OCI-LY7 (cell line): ENCODE results near the gene RPL31. TPM values are rescaled to one million over a fixed set of nuclear protein-coding genes. Genes with fewer than 3 reads are reported as not detected.

Experiments
- BruUV-seq: library from RNA; stranded (reverse); fragments of 400-500 nt; replicated peaks from 2 replicates; lab custom pipeline; 2021; lab: Mats Ljungman, UMichigan
- CTCF ChIA-PET: fragments of 300-600 bp; sonication (Branson Sonifier 250); formaldehyde crosslinking; loops from one replicate; lab custom pipeline; 2022; ENCODE audit warnings: antibody characterized with exemption; ENCODE audit not compliant: unreplicated experiment; lab: Charles Lee
- POLR2A ChIA-PET: fragments of 300-600 bp; sonication (Branson Sonifier 250); formaldehyde crosslinking; loops from one replicate; lab custom pipeline; 2022; ENCODE audit warnings: antibody characterized with exemption; lab: Charles Lee
- DNase-seq: peaks from one replicate; pipeline ENCODE4 v3.0.0-alpha.2; 2015; ENCODE audit warnings: low spot score
- H2AFZ ChIP-seq: fragments of 200-600 bp; sonication (generic), shearing (Covaris generic); 2 replicates; pipeline ENCODE4 v1.6.1; 2014; ENCODE audit warnings: mild to moderate bottlenecking, antibody characterized with exemption, low read length, moderate library complexity
- H3K27ac ChIP-seq: fragments of 200-600 bp; sonication (generic); 2 replicates; pipeline ENCODE4 v1.5.1; 2014; ENCODE audit warnings: mixed run types, low read depth, mild to moderate bottlenecking, moderate library complexity, low read length, inconsistent platforms; ENCODE audit not compliant: poor library complexity, severe bottlenecking
- H3K36me3 ChIP-seq: fragments of 200-600 bp; sonication (generic); 2 replicates; pipeline ENCODE4 v1.6.1; 2014; ENCODE audit warnings: mild to moderate bottlenecking, antibody characterized with exemption, low read length, moderate library complexity, mixed read lengths; ENCODE audit not compliant: insufficient read depth
- H3K4me1 ChIP-seq: fragments of 200-600 bp; sonication (generic); 2 replicates; pipeline ENCODE4 v1.5.1; 2014; ENCODE audit warnings: mild to moderate bottlenecking, low read length; ENCODE audit not compliant: insufficient read depth, poor library complexity, severe bottlenecking
- H3K4me2 ChIP-seq: fragments of 200-600 bp; sonication (generic); 2 replicates; pipeline ENCODE4 v1.6.1; 2014; ENCODE audit warnings: mild to moderate bottlenecking, low read length
- H3K4me3 ChIP-seq: fragments of 200-600 bp; sonication (generic); 2 replicates; pipeline ENCODE4 v1.5.1; 2014; ENCODE audit warnings: mild to moderate bottlenecking, low read depth, low read length; ENCODE audit not compliant: poor library complexity, severe bottlenecking
- H3K79me2 ChIP-seq: fragments of 200-600 bp; sonication (generic); 2 replicates; pipeline ENCODE4 v1.6.1; 2016; ENCODE audit warnings: low read depth, mild to moderate bottlenecking, low read length, moderate library complexity, mixed read lengths; ENCODE audit not compliant: insufficient read depth
- H3K9me2 ChIP-seq: fragments of 200-600 bp; sonication (generic); 2 replicates; pipeline ENCODE4 v1.6.1; 2016; ENCODE audit warnings: mild to moderate bottlenecking, low read length, mixed read lengths; ENCODE audit not compliant: insufficient read depth
- H3K9me3 ChIP-seq: fragments of 200-600 bp; sonication (generic); 2 replicates; pipeline ENCODE4 v1.6.1; 2014; ENCODE audit warnings: mild to moderate bottlenecking, mixed run types, low read length, mixed read lengths
- H4K20me1 ChIP-seq: fragments of 200-600 bp; sonication (generic); 2 replicates; pipeline ENCODE4 v1.6.1; 2014; ENCODE audit warnings: mild to moderate bottlenecking, antibody characterized with exemption, low read length, moderate library complexity, mixed read lengths; ENCODE audit not compliant: insufficient read depth
- CTCF ChIP-seq: fragments of 200-600 bp; sonication (generic); conservative IDR thresholded peaks from 2 replicates; pipeline ENCODE4 v1.5.1; 2014; ENCODE audit warnings: mild to moderate bottlenecking, antibody characterized with exemption, low read length, moderate library complexity, mixed read lengths
- EZH2phosphoT487 ChIP-seq: fragments of 200-600 bp; sonication (generic); IDR thresholded peaks from 2 replicates; pipeline ENCODE4 v1.6.1; 2018; ENCODE audit warnings: low read depth, borderline replicate concordance, mild to moderate bottlenecking, mixed run types, antibody characterized with exemption, low read length, moderate library complexity, mixed read lengths
- intact Hi-C: fragments of 100-400 bp; cut with micrococcal nuclease; formaldehyde crosslinking; loops from one replicate; pipeline ENCODE4 v1.10.0; 2022; ENCODE audit not compliant: unreplicated experiment
- total RNA-seq, 2 experiments: library from RNA; depleted of rRNA in 1 of 2; stranded (reverse); fragments of >200 nt in 1 of 2; shearing (Covaris generic) in 1 of 2; gene quantifications; 2 replicates each; pipeline ENCODE4 v1.2.3, GENCODE V29; 2014 to 2022

The RPL31 gene
- total RNA-seq, 2 experiments from 2014 or later = 1,348 to 1,991 TPM

- Histone ChIP-seq H4K20me1 (no peaks in the 10 kb centered on the region), H3K9me2 (no peaks in the 10 kb centered on the region), H3K4me3 (no peak overlapping the region), H3K36me3 (no peaks in the 10 kb centered on the region), H3K79me2 (no peaks in the 10 kb centered on the region), H3K27ac (no peak overlapping the region), H2AFZ (no peak overlapping the region), H3K9me3 (no peaks in the 10 kb centered on the region), H3K4me2 (no peak overlapping the region), H3K4me1 (no peaks in the 10 kb centered on the region)
- intact Hi-C loops = no loop called here
- POLR2A ChIA-PET = no interaction called here
- no TSS peak for BruUV-seq
- TF ChIP-seq EZH2phosphoT487 = no peak
- no peak for TF ChIP-seq CTCF
- no peak for DNase-seq
- CTCF ChIA-PET = no interaction called here
Observed at GRCh38 chr2:100963026-100963375, 39.1 kb upstream of the RPL31 start.

- H3K9me2 ChIP-seq = no peaks in the 10 kb centered on the region
- no peak overlapping the region for H3K4me3 ChIP-seq
- no peaks in the 10 kb centered on the region for H4K20me1 ChIP-seq
- no peak overlapping the region for H2AFZ ChIP-seq
- POLR2A ChIA-PET = interaction anchor here (0.6 kb wide), 1 partner anchor 12 kb away, joined by 5 read pairs; no protein-coding TSS in a partner anchor
- H3K36me3 ChIP-seq = no peaks in the 10 kb centered on the region
- H3K4me1 ChIP-seq = no peaks in the 10 kb centered on the region
- DNase-seq = no peak
- TF ChIP-seq CTCF = no peak
- no peak for TF ChIP-seq EZH2phosphoT487
- CTCF ChIA-PET = no interaction called here
- no peaks in the 10 kb centered on the region for H3K9me3 ChIP-seq
- no peaks in the 10 kb centered on the region for H3K79me2 ChIP-seq
- no peak overlapping the region for H3K4me2 ChIP-seq
- no peak overlapping the region for H3K27ac ChIP-seq
- intact Hi-C loops = no loop called here
- BruUV-seq = no TSS peak
Observed at GRCh38 chr2:100964222-100964621, 37.9 kb upstream of the RPL31 start.

- DNase-seq = no peak
- ChIA-PET CTCF (no interaction called here), POLR2A (interaction anchor here (0.6 kb wide), 1 partner anchor 12 kb away, joined by 5 read pairs; no protein-coding TSS in a partner anchor)
- no peaks in the 10 kb centered on the region for H3K4me1 ChIP-seq
- no peak overlapping the region for H3K4me2 ChIP-seq
- no peak overlapping the region for H3K27ac ChIP-seq
- no TSS peak for BruUV-seq
- no peaks in the 10 kb centered on the region for H3K9me3 ChIP-seq
- H2AFZ ChIP-seq = no peak overlapping the region
- no peaks in the 10 kb centered on the region for H4K20me1 ChIP-seq
- no peak overlapping the region for H3K4me3 ChIP-seq
- intact Hi-C loops = no loop called here
- H3K36me3 ChIP-seq = no peaks in the 10 kb centered on the region
- H3K9me2 ChIP-seq = no peaks in the 10 kb centered on the region
- no peaks in the 10 kb centered on the region for H3K79me2 ChIP-seq
- TF ChIP-seq EZH2phosphoT487 (no peak), CTCF (no peak)
Observed at GRCh38 chr2:100964681-100965169, 37.4 kb upstream of the RPL31 start.
